Liver (tissue), 9 donors: ENCODE measurements around the gene TMEM161A. TPM values are rescaled to one million over a fixed set of nuclear protein-coding genes. Genes with fewer than 3 reads are reported as not detected.

Experiments
- DNase-seq: peaks from one replicate; pipeline ENCODE4 v3.0.0-alpha.2; 2017; ENCODE audit warnings: low spot score
- H3K27ac ChIP-seq, 2 donors: one replicate each; pipeline ENCODE4 v1.7.0; 2013; ENCODE audit warnings: inconsistent platforms in 2 of 2, low read length in 2 of 2, control low read depth in 1 of 2, low read depth in 1 of 2, mild to moderate bottlenecking in 1 of 2
- H3K27me3 ChIP-seq, 4 donors: one replicate each; pipeline versions ENCODE4 v1.6.1 to v1.7.0; 2013; ENCODE audit warnings: low read length in 3 of 4, inconsistent platforms in 1 of 4, mild to moderate bottlenecking in 1 of 4, moderate library complexity in 1 of 4; ENCODE audit not compliant: control insufficient read depth in 4 of 4, insufficient read depth in 4 of 4
- H3K36me3 ChIP-seq, 4 donors: one replicate each; pipeline versions ENCODE4 v1.6.1 to v1.7.0; 2013; ENCODE audit warnings: low read length in 3 of 4, mild to moderate bottlenecking in 3 of 4, low read depth in 1 of 4, moderate library complexity in 1 of 4; ENCODE audit not compliant: control insufficient read depth in 4 of 4, insufficient read depth in 3 of 4
- H3K4me1 ChIP-seq, 4 donors: one replicate each; pipeline versions ENCODE4 v1.6.1 to v1.7.0; 2013; ENCODE audit warnings: low read length in 3 of 4, mild to moderate bottlenecking in 3 of 4, moderate library complexity in 1 of 4; ENCODE audit not compliant: control insufficient read depth in 4 of 4, insufficient read depth in 4 of 4
- H3K4me3 ChIP-seq, 3 donors: one replicate each; pipeline versions ENCODE4 v1.6.1 to v1.7.0; 2013; ENCODE audit warnings: low read length in 3 of 3, control low read depth in 1 of 3, low read depth in 1 of 3, mild to moderate bottlenecking in 1 of 3
- H3K9ac ChIP-seq, 2 donors: one replicate each; pipeline ENCODE4 v1.7.0; 2013; ENCODE audit warnings: low read length in 2 of 2, mild to moderate bottlenecking in 2 of 2, moderate library complexity in 2 of 2, control low read depth in 1 of 2, low read depth in 1 of 2
- H3K9me3 ChIP-seq, 4 donors: one replicate each; pipeline versions ENCODE4 v1.6.1 to v1.7.0; 2013; ENCODE audit warnings: low read length in 3 of 4; ENCODE audit not compliant: control insufficient read depth in 4 of 4
- ATF3 ChIP-seq: IDR thresholded peaks from 2 replicates; pipeline ENCODE4 v1.6.1; 2016; ENCODE audit warnings: antibody characterized with exemption
- EGR1 ChIP-seq, 2 donors: IDR thresholded peaks; 2 replicates each; pipeline ENCODE4 v1.6.1; 2016 to 2018; ENCODE audit warnings: antibody characterized with exemption in 2 of 2, low read depth in 2 of 2
- FOXA1 ChIP-seq: IDR thresholded peaks from 2 replicates; pipeline ENCODE4 v1.6.1; 2016; ENCODE audit warnings: antibody characterized with exemption
- FOXA2 ChIP-seq: IDR thresholded peaks from 2 replicates; pipeline ENCODE4 v1.6.1; 2016; ENCODE audit warnings: antibody characterized with exemption
- GABPA ChIP-seq, 2 donors: IDR thresholded peaks in 1 of 2; conservative IDR thresholded peaks in 1 of 2; 2 replicates each; pipeline ENCODE4 v1.6.1; 2016; ENCODE audit warnings: antibody characterized with exemption in 2 of 2, mild to moderate bottlenecking in 1 of 2, moderate library complexity in 1 of 2
- HNF4A ChIP-seq, 2 donors: conservative IDR thresholded peaks; 2 replicates each; pipeline ENCODE4 v1.6.1; 2016; ENCODE audit warnings: antibody characterized with exemption in 2 of 2, mild to moderate bottlenecking in 2 of 2
- HNF4G ChIP-seq: IDR thresholded peaks from 2 replicates; pipeline ENCODE4 v1.6.1; 2016; ENCODE audit warnings: antibody characterized with exemption
- JUND ChIP-seq, 2 donors: IDR thresholded peaks; 2 replicates each; pipeline ENCODE4 v1.6.1; 2016; ENCODE audit warnings: antibody characterized with exemption in 2 of 2
- MAX ChIP-seq: IDR thresholded peaks from 2 replicates; pipeline ENCODE4 v1.6.1; 2016; ENCODE audit warnings: antibody characterized with exemption
- NR2F2 ChIP-seq: IDR thresholded peaks from 2 replicates; pipeline ENCODE4 v1.6.1; 2016; ENCODE audit warnings: antibody characterized with exemption
- RAD21 ChIP-seq, 2 donors: IDR thresholded peaks; 2 replicates each; pipeline ENCODE4 v1.6.1; 2016; ENCODE audit warnings: antibody characterized with exemption in 2 of 2, mild to moderate bottlenecking in 2 of 2
- RXRA ChIP-seq, 2 donors: IDR thresholded peaks; 2 replicates each; pipeline ENCODE4 v1.6.1; 2017 to 2018; ENCODE audit warnings: antibody characterized with exemption in 2 of 2, mild to moderate bottlenecking in 1 of 2
- SP1 ChIP-seq: IDR thresholded peaks from 2 replicates; pipeline ENCODE4 v1.6.1; 2018; ENCODE audit warnings: antibody characterized with exemption, mild to moderate bottlenecking
- TAF1 ChIP-seq: conservative IDR thresholded peaks from 2 replicates; pipeline ENCODE4 v1.6.1; 2016; ENCODE audit warnings: antibody characterized with exemption, mild to moderate bottlenecking
- YY1 ChIP-seq: IDR thresholded peaks from 2 replicates; pipeline ENCODE4 v1.6.1; 2016; ENCODE audit warnings: antibody characterized with exemption, mild to moderate bottlenecking
- WGBS: extraction: QIAGEN DNeasy Blood & Tissue Kit; methylation state at CpG from one replicate; pipeline ENCODE4 v1.1.7; 2013; 5-methylcytosine and 5-hydroxymethylcytosine counted together
- polyA plus RNA-seq, 2 donors: library from polyadenylated mRNA; stranded (reverse) in 1 of 2; unstranded in 1 of 2; fragments of 200-250 nt in 1 of 2; fragments of >200 nt in 1 of 2; fragmentation: Nextera tagmentation in 1 of 2; extraction: Ambion mirVana in 1 of 2; gene quantifications; one replicate each; pipeline versions ENCODE4 v1.2.1 to v1.2.3, GENCODE V29; 2013 to 2015
- total RNA-seq, 2 donors: library from RNA; depleted of rRNA; stranded (reverse); fragments of >200 nt; gene quantifications; one replicate each; pipeline ENCODE4 v1.2.3, GENCODE V29; 2014
- TF ChIP-seq, protein P1 (sequence below): IDR thresholded peaks from 2 replicates; pipeline ENCODE4 v1.6.1; 2016; ENCODE audit warnings: antibody characterized with exemption
- TF ChIP-seq, protein P2 (sequence below): IDR thresholded peaks from 2 replicates; pipeline ENCODE4 v1.6.1; 2016; ENCODE audit warnings: antibody characterized with exemption, mild to moderate bottlenecking
- TF ChIP-seq, protein P3 (sequence below): fragments of 150-350 bp; IDR thresholded peaks from 2 replicates; pipeline ENCODE4 v1.5.1; 2017; ENCODE audit warnings: improper control_type of control experiment, low read depth, low read length; ENCODE audit not compliant: missing input control
- donor health status: healthy.
- donor health status: healthy.
- donor health status: healthy.
- donor health status: healthy.
- donor health status: healthy.

The TMEM161A gene
- total and polyA plus RNA-seq, 4 donors: 13.1 to 27.1 (median 24.0) TPM

DNA sequence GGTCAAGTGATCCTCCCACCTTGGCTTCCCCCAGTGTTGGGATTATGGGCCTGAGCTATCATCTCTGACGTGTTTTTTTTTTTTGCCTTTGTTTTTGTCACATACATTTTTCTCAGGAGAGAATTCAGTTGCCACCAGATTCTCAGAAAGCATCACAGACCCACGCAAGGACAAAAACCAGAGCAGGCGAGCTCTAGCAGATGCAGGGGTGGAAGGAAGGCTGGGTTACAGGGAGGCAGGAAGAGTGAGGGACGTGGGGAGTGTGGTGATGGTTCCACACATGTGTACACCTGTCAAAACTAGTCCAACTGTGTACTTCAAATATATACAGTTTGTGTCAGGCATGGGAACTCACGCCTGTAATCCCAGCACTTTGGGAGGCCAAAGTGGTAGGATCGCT, 4.3 kb downstream of the TMEM161A start:
- no peak for DNase-seq
- H3K27me3 ChIP-seq: no peaks in the 10 kb centered on the region
- WGBS: 93% methylated on average over 6 of the region's 6 CpGs

More for the DNA sequence above, 4.3 kb downstream of the TMEM161A start:
- Histone ChIP-seq H3K9me3 (peaks cover 0 to 6% (median 0%) of the 10 kb centered on the region in 4 donors), H3K27ac (no peak overlapping the region), H3K4me1 (peaks cover 0 to 15% (median 11%) of the 10 kb centered on the region in 4 donors), H3K36me3 (no peaks in the 10 kb centered on the region), H3K4me3 (no peak overlapping the region), H3K9ac (no peak overlapping the region)
- TF ChIP-seq, protein P1, sequence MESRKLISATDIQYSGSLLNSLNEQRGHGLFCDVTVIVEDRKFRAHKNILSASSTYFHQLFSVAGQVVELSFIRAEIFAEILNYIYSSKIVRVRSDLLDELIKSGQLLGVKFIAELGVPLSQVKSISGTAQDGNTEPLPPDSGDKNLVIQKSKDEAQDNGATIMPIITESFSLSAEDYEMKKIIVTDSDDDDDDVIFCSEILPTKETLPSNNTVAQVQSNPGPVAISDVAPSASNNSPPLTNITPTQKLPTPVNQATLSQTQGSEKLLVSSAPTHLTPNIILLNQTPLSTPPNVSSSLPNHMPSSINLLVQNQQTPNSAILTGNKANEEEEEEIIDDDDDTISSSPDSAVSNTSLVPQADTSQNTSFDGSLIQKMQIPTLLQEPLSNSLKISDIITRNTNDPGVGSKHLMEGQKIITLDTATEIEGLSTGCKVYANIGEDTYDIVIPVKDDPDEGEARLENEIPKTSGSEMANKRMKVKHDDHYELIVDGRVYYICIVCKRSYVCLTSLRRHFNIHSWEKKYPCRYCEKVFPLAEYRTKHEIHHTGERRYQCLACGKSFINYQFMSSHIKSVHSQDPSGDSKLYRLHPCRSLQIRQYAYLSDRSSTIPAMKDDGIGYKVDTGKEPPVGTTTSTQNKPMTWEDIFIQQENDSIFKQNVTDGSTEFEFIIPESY: no peak
- no peak for TF ChIP-seq ATF3
- TF ChIP-seq, protein P2, sequence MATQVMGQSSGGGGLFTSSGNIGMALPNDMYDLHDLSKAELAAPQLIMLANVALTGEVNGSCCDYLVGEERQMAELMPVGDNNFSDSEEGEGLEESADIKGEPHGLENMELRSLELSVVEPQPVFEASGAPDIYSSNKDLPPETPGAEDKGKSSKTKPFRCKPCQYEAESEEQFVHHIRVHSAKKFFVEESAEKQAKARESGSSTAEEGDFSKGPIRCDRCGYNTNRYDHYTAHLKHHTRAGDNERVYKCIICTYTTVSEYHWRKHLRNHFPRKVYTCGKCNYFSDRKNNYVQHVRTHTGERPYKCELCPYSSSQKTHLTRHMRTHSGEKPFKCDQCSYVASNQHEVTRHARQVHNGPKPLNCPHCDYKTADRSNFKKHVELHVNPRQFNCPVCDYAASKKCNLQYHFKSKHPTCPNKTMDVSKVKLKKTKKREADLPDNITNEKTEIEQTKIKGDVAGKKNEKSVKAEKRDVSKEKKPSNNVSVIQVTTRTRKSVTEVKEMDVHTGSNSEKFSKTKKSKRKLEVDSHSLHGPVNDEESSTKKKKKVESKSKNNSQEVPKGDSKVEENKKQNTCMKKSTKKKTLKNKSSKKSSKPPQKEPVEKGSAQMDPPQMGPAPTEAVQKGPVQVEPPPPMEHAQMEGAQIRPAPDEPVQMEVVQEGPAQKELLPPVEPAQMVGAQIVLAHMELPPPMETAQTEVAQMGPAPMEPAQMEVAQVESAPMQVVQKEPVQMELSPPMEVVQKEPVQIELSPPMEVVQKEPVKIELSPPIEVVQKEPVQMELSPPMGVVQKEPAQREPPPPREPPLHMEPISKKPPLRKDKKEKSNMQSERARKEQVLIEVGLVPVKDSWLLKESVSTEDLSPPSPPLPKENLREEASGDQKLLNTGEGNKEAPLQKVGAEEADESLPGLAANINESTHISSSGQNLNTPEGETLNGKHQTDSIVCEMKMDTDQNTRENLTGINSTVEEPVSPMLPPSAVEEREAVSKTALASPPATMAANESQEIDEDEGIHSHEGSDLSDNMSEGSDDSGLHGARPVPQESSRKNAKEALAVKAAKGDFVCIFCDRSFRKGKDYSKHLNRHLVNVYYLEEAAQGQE: no peak
- TF ChIP-seq SP1: no peak
- no peak for TF ChIP-seq RXRA (IDR thresholded peaks at IDR 0.05)
- no peak for TF ChIP-seq YY1
- no peak for TF ChIP-seq EGR1 (IDR thresholded peaks at IDR 0.05; ENCODE audit: low read depth in 2 of 2)
- TF ChIP-seq HNF4A (conservative IDR thresholded peaks at IDR 0.05): no peak
- no peak for TF ChIP-seq FOXA1
- no peak for TF ChIP-seq FOXA2
- no peak for TF ChIP-seq MAX
- TF ChIP-seq TAF1: no peak
- no peak for TF ChIP-seq RAD21 (IDR thresholded peaks at IDR 0.05)
- TF ChIP-seq HNF4G: no peak
- TF ChIP-seq, protein P3, sequence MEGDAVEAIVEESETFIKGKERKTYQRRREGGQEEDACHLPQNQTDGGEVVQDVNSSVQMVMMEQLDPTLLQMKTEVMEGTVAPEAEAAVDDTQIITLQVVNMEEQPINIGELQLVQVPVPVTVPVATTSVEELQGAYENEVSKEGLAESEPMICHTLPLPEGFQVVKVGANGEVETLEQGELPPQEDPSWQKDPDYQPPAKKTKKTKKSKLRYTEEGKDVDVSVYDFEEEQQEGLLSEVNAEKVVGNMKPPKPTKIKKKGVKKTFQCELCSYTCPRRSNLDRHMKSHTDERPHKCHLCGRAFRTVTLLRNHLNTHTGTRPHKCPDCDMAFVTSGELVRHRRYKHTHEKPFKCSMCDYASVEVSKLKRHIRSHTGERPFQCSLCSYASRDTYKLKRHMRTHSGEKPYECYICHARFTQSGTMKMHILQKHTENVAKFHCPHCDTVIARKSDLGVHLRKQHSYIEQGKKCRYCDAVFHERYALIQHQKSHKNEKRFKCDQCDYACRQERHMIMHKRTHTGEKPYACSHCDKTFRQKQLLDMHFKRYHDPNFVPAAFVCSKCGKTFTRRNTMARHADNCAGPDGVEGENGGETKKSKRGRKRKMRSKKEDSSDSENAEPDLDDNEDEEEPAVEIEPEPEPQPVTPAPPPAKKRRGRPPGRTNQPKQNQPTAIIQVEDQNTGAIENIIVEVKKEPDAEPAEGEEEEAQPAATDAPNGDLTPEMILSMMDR: no peak
- no peak for TF ChIP-seq NR2F2
- TF ChIP-seq GABPA (IDR thresholded peaks at IDR 0.05 in 1 of 2, conservative IDR thresholded peaks at IDR 0.05 in 1 of 2): no peak
- no peak for TF ChIP-seq JUND (IDR thresholded peaks at IDR 0.05)
